ENCODE measurements around the gene YIPF1. TPM values are rescaled to one million over a fixed set of nuclear protein-coding genes. Genes with fewer than 3 reads are reported as not detected.

YIPF1 gene
- total RNA-seq, 1 experiment from 2014 or later: 13.2 TPM

Small RNAs within 50 kb of the gene (small RNA-seq; reads per million reads assigned to genes)
- 0 reads per million in 2 experiments for gene AL049745.1

Other genes with a start within 250 kb of the YIPF1 start
- gene GLIS1, start 150.6 kb downstream of the YIPF1 start, total RNA-seq (2014; rRNA removed; shearing (Covaris generic)): 0.05 and 0.09 TPM in 2 replicates
- 47.9 and 51.0 TPM in 2 replicates for gene NDC1, start 51.5 kb downstream of the YIPF1 start, total RNA-seq (2014; rRNA removed; shearing (Covaris generic))
- not detected in 2 replicates for gene DIO1, start 4.4 kb upstream of the YIPF1 start, total RNA-seq (2014; rRNA removed; shearing (Covaris generic))
- 25.9 and 32.6 TPM in 2 replicates for gene IFT25, start 55.9 kb upstream of the YIPF1 start, total RNA-seq (2014; rRNA removed; shearing (Covaris generic))
- 17.6 and 18.3 TPM in 2 replicates for gene LRRC42, start 56.6 kb upstream of the YIPF1 start, total RNA-seq (2014; rRNA removed; shearing (Covaris generic))
- gene LDLRAD1, start 128.4 kb upstream of the YIPF1 start, total RNA-seq (2014; rRNA removed; shearing (Covaris generic)): 0.52 TPM in 1 of 2 replicates, not detected in the other
- gene TMEM59, start 163.4 kb upstream of the YIPF1 start, total RNA-seq (2014; rRNA removed; shearing (Covaris generic)): 131 and 161 TPM in 2 replicates
- gene TCEANC2, start 163.8 kb upstream of the YIPF1 start, total RNA-seq (2014; rRNA removed; shearing (Covaris generic)): 2.0 and 2.3 TPM in 2 replicates